Measurements from ENCODE around the gene ABCA8.

ABCA8 gene

GRCh38 chr17:68942389-68942788, 12.8 kb downstream of the ABCA8 start:
- DNase-seq (ENCODE audit: low read depth): no peak

GRCh38 chr17:68941761-68942160, 13.4 kb downstream of the ABCA8 start:
- DNase-seq (ENCODE audit: low read depth): no peak

- no peak for DNase-seq (ENCODE audit: low read depth)
Measured at GRCh38 chr17:68939195-68939594, 16.0 kb downstream of the ABCA8 start.

- no peak for DNase-seq (ENCODE audit: low read depth)
Measured at GRCh38 chr17:68937890-68938514, 17.2 kb downstream of the ABCA8 start.

- no peak for DNase-seq (ENCODE audit: low read depth)
Measured at GRCh38 chr17:68927516-68927915, 27.7 kb downstream of the ABCA8 start.

GRCh38 chr17:68924793-68925720, 30.1 kb downstream of the ABCA8 start:
- DNase-seq (ENCODE audit: low read depth): no peak

GRCh38 chr17:68910789-68911431, 44.3 kb downstream of the ABCA8 start:
- DNase-seq (ENCODE audit: low read depth): no peak

GRCh38 chr17:68910251-68910705, 44.9 kb downstream of the ABCA8 start:
- no peak for DNase-seq (ENCODE audit: low read depth)

- no peak for DNase-seq (ENCODE audit: low read depth)
Measured at GRCh38 chr17:68909066-68909465, 46.1 kb downstream of the ABCA8 start.

- DNase-seq (ENCODE audit: low read depth): no peak
Measured at GRCh38 chr17:68908045-68908444, 47.1 kb downstream of the ABCA8 start.

GRCh38 chr17:68906638-68907037, 48.6 kb downstream of the ABCA8 start:
- no peak for DNase-seq (ENCODE audit: low read depth)

GRCh38 chr17:68903286-68903685, 51.9 kb downstream of the ABCA8 start:
- DNase-seq (ENCODE audit: low read depth): no peak

- no peak for DNase-seq (ENCODE audit: low read depth)
Measured at GRCh38 chr17:68897557-68897956, 57.6 kb downstream of the ABCA8 start.

GRCh38 chr17:68892658-68893057, 62.5 kb downstream of the ABCA8 start:
- DNase-seq (ENCODE audit: low read depth): no peak

- DNase-seq (ENCODE audit: low read depth): no peak
Measured at GRCh38 chr17:68892193-68892592, 63.0 kb downstream of the ABCA8 start.

- DNase-seq (ENCODE audit: low read depth): no peak
Measured at GRCh38 chr17:68886401-68886800, 68.8 kb downstream of the ABCA8 start.

- DNase-seq (ENCODE audit: low read depth): no peak
Measured at GRCh38 chr17:68884888-68885287, 70.3 kb downstream of the ABCA8 start.

- DNase-seq (ENCODE audit: low read depth): no peak
Measured at GRCh38 chr17:68878226-68878885, 76.8 kb downstream of the ABCA8 start.

GRCh38 chr17:68871447-68871846, 83.7 kb downstream of the ABCA8 start:
- no peak for DNase-seq (ENCODE audit: low read depth)

GRCh38 chr17:68870976-68871375, 84.2 kb downstream of the ABCA8 start:
- DNase-seq (ENCODE audit: low read depth): no peak

- no peak for DNase-seq (ENCODE audit: low read depth)
Measured at GRCh38 chr17:68870161-68870826, 84.9 kb downstream of the ABCA8 start.

GRCh38 chr17:68868708-68869107, 86.5 kb downstream of the ABCA8 start:
- DNase-seq (ENCODE audit: low read depth): no peak

Data from stimulated activated CD8-positive, alpha-beta memory T cell treated with anti-CD3 and anti-CD28 coated beads, Interleukin-15, amount 100 ng/mL, for 24 hours (primary cell).